Osteocyte (in vitro differentiated cells): Measurements from ENCODE around the gene TRPC6. TPM values are rescaled to one million over a fixed set of nuclear protein-coding genes. Genes with fewer than 3 reads are reported as not detected.

Source experiments
- DNase-seq: peaks from one replicate; pipeline ENCODE4 v3.0.0; 2021; ENCODE audit warnings: mixed read lengths; ENCODE audit not compliant: unreplicated experiment; ENCODE audit errors: extremely low spot score
- H3K27ac Mint-ChIP-seq: one replicate; pipeline ENCODE4 v1.8.0; 2021; ENCODE audit warnings: mild to moderate bottlenecking, mixed read lengths; ENCODE audit not compliant: unreplicated experiment
- H3K27me3 Mint-ChIP-seq: one replicate; pipeline ENCODE4 v1.8.0; 2021; ENCODE audit warnings: mixed read lengths; ENCODE audit not compliant: unreplicated experiment
- H3K36me3 Mint-ChIP-seq: one replicate; pipeline ENCODE4 v1.8.0; 2021; ENCODE audit warnings: mixed read lengths; ENCODE audit not compliant: unreplicated experiment
- H3K4me1 Mint-ChIP-seq: one replicate; pipeline ENCODE4 v1.8.0; 2021; ENCODE audit warnings: mixed read lengths; ENCODE audit not compliant: unreplicated experiment
- H3K4me3 Mint-ChIP-seq: one replicate; pipeline ENCODE4 v1.8.0; 2021; ENCODE audit warnings: mild to moderate bottlenecking, moderate library complexity, mixed read lengths; ENCODE audit not compliant: unreplicated experiment
- H3K9me3 Mint-ChIP-seq: one replicate; pipeline ENCODE4 v1.8.0; 2021; ENCODE audit warnings: mixed read lengths; ENCODE audit not compliant: unreplicated experiment
- CTCF ChIP-seq: fragments of 200-600 bp; sonication (generic); IDR thresholded peaks from 2 replicates; pipeline ENCODE4 v1.5.0; 2021; ENCODE audit warnings: antibody characterized with exemption, mild to moderate bottlenecking, moderate library complexity
- total RNA-seq: library from RNA; stranded (reverse); gene quantifications from 2 replicates; pipeline ENCODE4 v1.2.1, GENCODE V29; 2021

Gene TRPC6
- total RNA-seq, 1 donor from 2014 or later = 40.7 TPM

DNA sequence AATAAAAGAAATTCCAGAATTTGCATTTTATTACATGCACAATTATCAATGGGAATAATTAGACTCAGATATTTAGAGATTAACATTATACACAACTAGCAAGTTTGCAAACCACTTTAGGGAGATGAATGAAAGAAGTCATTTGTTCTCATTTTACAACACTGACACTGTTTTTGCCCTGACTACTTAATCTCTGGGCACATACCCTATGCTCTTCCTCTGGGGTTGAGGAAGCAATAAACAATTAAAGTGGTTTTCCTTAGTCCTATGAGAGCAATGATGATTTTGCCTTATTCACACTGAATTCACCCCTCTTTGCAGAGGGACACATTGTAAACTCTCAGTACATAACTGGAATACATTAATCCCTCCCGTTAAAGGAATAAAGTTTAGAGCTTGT lies 72.7 kb downstream of the TRPC6 start:
- Mint-ChIP-seq H3K4me1 (no peaks in the 10 kb centered on the region), H3K36me3 (peaks cover 15% of the 10 kb centered on the region), H3K4me3 (no peak overlapping the region), H3K27ac (no peak overlapping the region), H3K27me3 (peaks cover 22% of the 10 kb centered on the region), H3K9me3 (peaks cover 7% of the 10 kb centered on the region)
- no peak for DNase-seq
- no peak for TF ChIP-seq CTCF

GRCh38 chr11:101510591-101510990 lies 73.2 kb downstream of the TRPC6 start:
- no peak for DNase-seq
- H3K4me3 Mint-ChIP-seq = no peak overlapping the region
- H3K36me3 Mint-ChIP-seq = peaks cover 15% of the 10 kb centered on the region
- H3K4me1 Mint-ChIP-seq = no peaks in the 10 kb centered on the region
- peaks cover 21% of the 10 kb centered on the region for H3K27me3 Mint-ChIP-seq
- H3K27ac Mint-ChIP-seq = no peak overlapping the region
- peaks cover 7% of the 10 kb centered on the region for H3K9me3 Mint-ChIP-seq
- TF ChIP-seq CTCF = no peak

- no peaks in the 10 kb centered on the region for H3K4me1 Mint-ChIP-seq
- no peak for TF ChIP-seq CTCF
- no peak overlapping the region for H3K4me3 Mint-ChIP-seq
- DNase-seq = no peak
- H3K27me3 Mint-ChIP-seq = peaks cover 16% of the 10 kb centered on the region
- peaks cover 7% of the 10 kb centered on the region for H3K9me3 Mint-ChIP-seq
- no peak overlapping the region for H3K27ac Mint-ChIP-seq
- H3K36me3 Mint-ChIP-seq = peaks cover 18% of the 10 kb centered on the region
These were observed 73.9 kb downstream of the TRPC6 start for GRCh38 chr11:101509922-101510321.

DNA sequence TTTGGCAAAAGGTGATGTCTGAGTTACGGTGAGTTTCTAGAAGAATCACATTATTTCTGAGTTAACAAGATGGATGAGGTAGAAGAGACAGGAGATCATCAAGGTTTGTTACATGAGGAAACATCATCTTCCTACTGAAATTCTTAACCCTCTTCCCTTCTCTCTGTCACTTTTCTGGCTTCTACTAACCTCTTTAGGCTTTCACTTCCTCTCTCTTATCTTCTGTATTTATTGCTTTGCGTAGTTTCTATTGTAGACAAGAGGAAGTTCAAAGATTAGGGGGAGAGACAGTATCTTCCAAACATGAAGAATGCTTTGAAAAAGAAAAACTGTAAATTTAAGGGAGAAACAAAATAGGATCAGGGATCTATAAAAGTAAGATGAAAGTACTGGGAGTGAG lies 75.4 kb downstream of the TRPC6 start:
- Mint-ChIP-seq H3K36me3 (peaks cover 23% of the 10 kb centered on the region), H3K27me3 (peaks cover 8% of the 10 kb centered on the region), H3K9me3 (peaks cover 7% of the 10 kb centered on the region), H3K4me3 (no peak overlapping the region), H3K27ac (no peak overlapping the region), H3K4me1 (no peaks in the 10 kb centered on the region)
- DNase-seq = no peak
- TF ChIP-seq CTCF = no peak

GRCh38 chr11:101498891-101499290 lies 84.9 kb downstream of the TRPC6 start:
- Mint-ChIP-seq H3K9me3 (no peaks in the 10 kb centered on the region), H3K36me3 (peaks cover 28% of the 10 kb centered on the region), H3K4me3 (no peak overlapping the region), H3K27me3 (peaks cover 5% of the 10 kb centered on the region), H3K4me1 (no peaks in the 10 kb centered on the region), H3K27ac (no peak overlapping the region)
- DNase-seq = no peak
- TF ChIP-seq CTCF = no peak
